Activated CD4-positive, alpha-beta T cell treated with anti-CD3 and anti-CD28 coated beads, Interleukin-2, Interleukin-4, amounts not matched to agents 100 ng/mL and 50 ng/mL, durations not matched to agents 16 hours and 8 hours (primary cell): ENCODE measurements around the gene RCBTB1.

Source experiments
- DNase-seq: peaks from one replicate; pipeline ENCODE4 v3.0.0-alpha.2; 2020; ENCODE audit warnings: low spot score

RCBTB1 gene

DNA sequence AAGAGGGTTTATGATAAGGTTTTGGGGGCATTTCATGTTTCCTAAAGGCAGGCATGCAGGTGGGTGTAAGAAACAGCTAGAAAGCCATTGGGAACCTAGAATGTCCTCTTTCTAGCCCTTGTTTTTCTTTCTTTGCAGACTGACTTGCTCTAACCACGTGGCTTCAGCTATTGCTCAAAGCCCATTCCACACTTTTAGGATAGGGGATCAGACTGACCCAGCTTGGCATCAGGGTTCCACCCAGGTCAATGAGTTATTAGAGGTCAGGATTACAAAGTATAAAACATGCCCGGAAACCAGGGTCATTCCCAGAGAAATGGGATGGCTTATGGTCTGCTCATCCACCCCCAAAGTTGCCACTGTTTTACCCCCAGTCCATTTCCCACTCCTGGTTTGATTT is 72.8 kb downstream of the RCBTB1 start:
- no peak for DNase-seq

DNA sequence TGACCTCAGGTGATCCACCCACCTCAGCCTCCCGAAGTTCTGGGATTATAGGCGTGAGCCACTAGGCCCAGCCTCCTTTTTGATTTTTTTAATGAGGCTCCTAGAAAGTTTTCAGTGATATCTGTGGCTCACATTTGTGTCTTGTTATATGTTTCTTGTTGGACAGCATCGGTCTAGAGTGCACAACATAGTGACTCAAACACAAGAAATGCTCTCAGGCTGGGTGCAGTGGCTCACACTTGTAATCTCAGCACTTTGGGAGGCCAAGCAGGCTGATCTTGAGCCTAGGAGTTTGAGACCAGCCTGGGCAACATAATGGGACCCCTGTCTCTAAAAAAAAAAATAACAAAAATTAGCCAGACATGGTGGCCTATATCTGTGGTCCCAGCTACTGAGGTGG is 81.4 kb downstream of the RCBTB1 start:
- no peak for DNase-seq

DNA sequence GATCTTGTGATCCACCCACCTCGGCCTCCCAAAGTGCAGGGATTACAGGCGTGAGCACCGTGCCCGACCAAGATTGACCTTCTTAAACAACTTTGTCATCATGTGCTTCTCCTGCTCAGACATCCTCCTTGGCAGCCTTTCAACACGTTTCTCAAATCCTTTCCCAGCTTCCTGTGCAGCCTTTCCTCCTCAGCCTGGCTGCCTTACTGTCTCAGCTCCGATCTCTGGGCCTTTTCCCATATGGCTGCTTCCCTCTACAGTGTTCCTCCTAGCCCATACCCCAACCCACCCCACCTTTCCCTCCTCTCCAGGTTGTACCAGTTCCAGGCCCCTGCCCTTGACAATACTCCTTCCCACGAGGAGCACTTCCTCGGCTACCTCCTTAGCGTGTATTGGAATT is 82.4 kb downstream of the RCBTB1 start:
- DNase-seq: no peak

DNA sequence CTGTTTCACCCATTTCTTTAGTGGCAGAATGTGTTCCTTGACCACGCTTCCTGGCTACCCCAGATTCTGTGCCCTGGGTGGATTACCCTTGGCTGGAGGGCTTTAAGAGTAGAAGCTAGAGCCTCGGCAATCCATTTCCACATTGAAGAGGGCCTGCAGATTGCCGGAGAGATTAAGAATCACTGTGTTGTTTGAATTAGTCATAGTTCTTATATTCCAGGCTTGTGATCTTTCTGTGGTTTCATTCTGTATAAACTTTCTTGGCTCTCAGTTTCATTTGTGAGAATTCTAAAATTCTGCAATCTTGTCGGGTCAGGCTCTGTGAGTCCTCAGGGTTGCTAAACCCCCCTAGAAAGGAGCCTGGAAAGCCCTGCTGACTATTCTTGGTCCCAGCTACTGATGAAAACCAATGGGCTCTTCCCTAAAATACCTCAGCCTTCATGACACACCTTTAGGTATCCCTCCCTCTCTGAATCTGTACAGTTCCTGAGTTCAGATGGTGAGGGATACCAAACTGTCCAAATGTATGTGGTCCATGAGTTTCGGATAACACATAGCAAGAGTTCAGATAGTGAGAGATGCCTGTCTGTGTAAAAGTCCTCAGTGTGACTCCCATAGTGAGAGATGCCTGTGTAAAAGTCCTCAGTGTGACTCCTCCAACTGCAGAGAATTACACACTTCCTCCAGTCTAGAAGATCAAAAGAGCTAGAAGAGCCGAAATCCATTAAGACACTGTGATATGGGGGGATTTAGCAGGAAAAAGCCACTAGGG is 85.3 kb downstream of the RCBTB1 start:
- DNase-seq: peak; percentile 38

- DNase-seq: no peak
These were observed 87.2 kb downstream of the RCBTB1 start for GRCh38 chr13:49498206-49498605.

- DNase-seq: no peak
These were observed 88.1 kb downstream of the RCBTB1 start for GRCh38 chr13:49497272-49497671.

DNA sequence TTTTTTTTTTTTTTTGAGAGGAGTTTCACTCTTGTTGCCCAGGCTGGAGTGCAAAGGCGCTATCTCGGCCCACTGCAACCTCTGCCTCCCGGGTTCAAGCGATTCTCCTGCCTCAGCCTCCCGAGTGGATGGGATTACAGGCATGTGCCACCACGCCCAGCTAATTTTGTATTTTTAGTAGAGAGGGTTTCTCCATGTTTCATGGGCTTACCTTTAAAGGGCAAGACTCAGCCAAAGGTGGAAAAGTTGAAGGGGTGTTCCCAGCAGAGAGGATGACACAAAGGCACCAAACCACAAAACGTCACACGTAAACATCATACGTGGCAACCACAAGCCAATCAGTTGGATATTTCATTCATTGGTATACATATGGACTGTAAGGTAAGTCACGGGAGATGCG is 88.5 kb downstream of the RCBTB1 start:
- peak; percentile 62 for DNase-seq

DNA sequence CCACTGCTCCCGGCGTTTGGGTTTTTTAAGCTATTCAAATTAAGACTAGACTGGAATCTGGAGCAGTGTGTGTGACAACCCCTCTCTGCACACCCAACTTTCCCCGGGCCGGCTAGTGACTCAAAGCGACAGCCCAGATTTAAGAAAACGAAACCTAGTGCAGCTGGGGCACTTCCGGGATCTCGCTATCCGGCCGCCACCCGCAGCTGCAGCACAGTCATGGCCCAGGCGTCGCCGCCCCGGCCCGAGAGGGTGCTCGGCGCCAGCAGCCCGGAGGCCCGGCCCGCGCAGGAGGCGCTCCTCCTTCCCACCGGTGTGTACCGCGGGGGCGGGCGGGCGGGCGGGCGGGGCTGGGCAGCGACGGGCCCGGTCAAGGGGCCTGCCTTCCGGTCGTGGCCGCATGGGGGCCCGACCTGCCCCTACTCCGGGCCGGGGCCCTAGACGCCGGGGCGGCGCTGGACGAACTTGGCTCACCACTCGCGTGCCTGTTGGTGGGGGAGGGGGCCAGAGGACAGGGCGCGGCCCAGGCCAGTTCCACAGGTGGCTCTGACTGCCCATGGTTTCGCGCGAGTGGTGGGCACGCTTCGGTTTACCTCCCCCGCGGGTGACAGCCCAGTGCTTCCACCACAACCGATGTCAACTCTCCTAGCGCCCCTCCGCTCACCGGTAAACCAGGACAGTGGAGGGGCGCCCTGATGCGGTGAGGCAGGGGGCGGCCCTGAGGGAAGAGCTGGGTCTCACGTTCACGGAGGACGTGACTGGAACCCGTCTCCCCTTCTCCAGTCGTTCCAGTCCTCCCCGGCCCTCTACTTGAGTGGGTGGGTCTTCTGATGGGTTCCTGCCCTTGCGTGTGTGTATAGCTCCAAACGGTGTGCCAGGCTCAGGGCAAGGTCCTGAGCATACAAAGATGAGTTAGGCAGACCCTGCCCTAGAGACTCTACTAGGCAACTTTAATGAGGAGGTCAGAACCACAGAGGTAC is 89.3 kb downstream of the RCBTB1 start, which contains the start of gene PHF11:
Gene PHF11, plus strand, starts transcription at position 171 of the 980 bp plus-strand sequence. Its CDS starts 49 bp downstream, at position 220.
- DNase-seq: peak; percentile 93

DNA sequence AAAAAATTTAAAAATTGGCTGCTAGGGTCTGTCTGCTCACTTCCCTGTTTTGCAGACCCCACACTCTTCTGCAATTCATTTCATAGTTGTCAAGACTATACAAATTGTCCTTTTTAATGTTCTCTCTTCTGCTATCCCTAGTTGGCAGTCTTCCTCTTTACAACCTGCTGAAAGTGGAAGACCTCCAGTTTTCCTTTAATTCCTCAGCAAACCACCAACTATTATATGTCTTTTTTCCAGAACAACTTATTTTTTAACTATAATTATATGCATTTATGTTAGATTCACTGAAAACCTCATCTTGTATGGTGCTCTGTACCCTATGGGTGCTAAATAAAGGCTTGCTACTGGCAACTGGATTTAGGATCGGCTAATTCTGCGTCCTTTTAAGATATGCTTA is 90.7 kb downstream of the RCBTB1 start:
- no peak for DNase-seq

GRCh38 chr13:49488563-49488962 is 96.8 kb downstream of the RCBTB1 start:
- no peak for DNase-seq
